Measurements from ENCODE around the gene CBARP.

Gene CBARP

DNA sequence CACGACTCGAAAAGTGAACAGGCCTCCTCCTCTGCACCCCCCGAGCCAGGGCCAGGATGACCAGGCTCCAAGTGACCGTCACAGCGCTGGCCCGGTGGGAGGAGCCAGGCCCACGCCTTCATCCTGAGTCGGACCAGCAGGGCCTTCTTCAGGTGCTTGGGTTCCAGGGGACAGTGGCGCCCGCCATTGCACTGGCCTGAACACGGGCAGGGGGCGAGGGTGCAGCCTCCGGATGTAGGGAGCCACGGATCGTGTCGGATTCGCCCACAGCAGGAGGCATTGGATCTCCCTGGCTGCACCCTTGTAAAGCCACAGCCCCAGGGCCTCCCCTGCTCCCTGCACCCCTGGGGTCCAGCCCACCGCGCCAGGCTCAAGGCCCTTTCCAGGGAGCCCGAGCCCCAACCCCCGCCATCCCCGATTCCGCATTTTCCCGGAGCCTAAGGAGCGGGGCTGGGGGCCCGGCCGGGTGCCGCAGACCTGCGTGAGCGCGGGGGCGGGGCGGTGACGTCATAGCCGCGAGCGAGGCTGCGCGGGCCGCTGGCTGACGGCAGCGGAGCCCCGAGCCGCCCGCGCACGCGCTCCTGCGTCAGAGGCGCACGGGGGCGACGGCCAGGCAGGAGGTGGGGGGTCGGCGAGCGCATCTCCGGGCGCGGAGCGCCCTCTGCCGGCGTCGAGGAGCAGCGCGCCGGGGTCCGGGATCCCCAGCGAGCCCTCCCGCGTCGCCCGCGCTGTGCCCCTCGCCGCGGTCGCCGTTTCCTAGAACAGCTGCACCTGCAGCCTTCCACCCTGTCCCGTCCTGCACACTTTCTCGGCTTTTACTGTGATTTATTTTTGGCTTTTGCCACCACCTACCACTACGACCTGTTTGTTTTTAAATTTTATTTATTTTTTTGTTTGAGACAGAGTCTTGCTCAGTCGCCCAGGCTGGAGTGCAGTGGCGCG, 2.3 kb upstream of the CBARP start:
- peak overlapping the region; percentile 28 for H3K4me3 ChIP-seq (ENCODE audit: low read depth, low read length)
- TF ChIP-seq POLR2A (IDR thresholded peaks at IDR 0.05; ENCODE audit: extremely low read depth, insufficient read length), result no peak
- TF ChIP-seq, protein P1, sequence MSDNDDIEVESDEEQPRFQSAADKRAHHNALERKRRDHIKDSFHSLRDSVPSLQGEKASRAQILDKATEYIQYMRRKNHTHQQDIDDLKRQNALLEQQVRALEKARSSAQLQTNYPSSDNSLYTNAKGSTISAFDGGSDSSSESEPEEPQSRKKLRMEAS (IDR thresholded peaks at IDR 0.05; ENCODE audit: low read depth, low read length), result no peak
- TF ChIP-seq, protein P2, sequence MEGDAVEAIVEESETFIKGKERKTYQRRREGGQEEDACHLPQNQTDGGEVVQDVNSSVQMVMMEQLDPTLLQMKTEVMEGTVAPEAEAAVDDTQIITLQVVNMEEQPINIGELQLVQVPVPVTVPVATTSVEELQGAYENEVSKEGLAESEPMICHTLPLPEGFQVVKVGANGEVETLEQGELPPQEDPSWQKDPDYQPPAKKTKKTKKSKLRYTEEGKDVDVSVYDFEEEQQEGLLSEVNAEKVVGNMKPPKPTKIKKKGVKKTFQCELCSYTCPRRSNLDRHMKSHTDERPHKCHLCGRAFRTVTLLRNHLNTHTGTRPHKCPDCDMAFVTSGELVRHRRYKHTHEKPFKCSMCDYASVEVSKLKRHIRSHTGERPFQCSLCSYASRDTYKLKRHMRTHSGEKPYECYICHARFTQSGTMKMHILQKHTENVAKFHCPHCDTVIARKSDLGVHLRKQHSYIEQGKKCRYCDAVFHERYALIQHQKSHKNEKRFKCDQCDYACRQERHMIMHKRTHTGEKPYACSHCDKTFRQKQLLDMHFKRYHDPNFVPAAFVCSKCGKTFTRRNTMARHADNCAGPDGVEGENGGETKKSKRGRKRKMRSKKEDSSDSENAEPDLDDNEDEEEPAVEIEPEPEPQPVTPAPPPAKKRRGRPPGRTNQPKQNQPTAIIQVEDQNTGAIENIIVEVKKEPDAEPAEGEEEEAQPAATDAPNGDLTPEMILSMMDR (IDR thresholded peaks at IDR 0.05; ENCODE audit: low read depth, low read length), result peak; percentile 24
- peak; percentile 75 for TF ChIP-seq MYC (IDR thresholded peaks at IDR 0.05; ENCODE audit: low read depth, low read length)
- peak; percentile 85 for DNase-seq (ENCODE audit: low read depth)

DNA sequence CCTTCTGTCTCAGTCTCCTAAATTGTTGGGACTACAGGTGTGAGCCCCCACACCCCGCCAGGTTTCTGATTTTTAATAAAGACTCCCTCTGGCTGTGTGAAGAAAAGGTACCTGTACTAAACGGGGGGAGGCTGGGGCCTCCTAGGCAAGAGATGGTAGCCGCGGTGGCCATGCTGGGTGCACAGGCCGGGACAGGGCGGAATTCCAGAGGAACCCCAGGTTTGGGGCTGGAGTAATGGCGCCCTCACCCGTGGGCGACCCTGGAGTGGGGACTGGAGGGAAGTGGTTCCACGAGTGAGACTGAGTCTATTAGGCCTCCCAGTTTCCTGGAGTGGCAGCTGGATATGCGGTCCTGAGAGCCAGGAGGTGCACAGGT, 1.6 kb upstream of the CBARP start:
- TF ChIP-seq, protein P2 (IDR thresholded peaks at IDR 0.05; ENCODE audit: low read depth, low read length), result no peak
- TF ChIP-seq POLR2A (IDR thresholded peaks at IDR 0.05; ENCODE audit: extremely low read depth, insufficient read length) (no peak), MYC (IDR thresholded peaks at IDR 0.05; ENCODE audit: low read depth, low read length) (no peak)
- TF ChIP-seq, protein P1 (IDR thresholded peaks at IDR 0.05; ENCODE audit: low read depth, low read length), result no peak
- no peak for DNase-seq (ENCODE audit: low read depth)
- no peak overlapping the region for H3K4me3 ChIP-seq (ENCODE audit: low read depth, low read length)

DNA sequence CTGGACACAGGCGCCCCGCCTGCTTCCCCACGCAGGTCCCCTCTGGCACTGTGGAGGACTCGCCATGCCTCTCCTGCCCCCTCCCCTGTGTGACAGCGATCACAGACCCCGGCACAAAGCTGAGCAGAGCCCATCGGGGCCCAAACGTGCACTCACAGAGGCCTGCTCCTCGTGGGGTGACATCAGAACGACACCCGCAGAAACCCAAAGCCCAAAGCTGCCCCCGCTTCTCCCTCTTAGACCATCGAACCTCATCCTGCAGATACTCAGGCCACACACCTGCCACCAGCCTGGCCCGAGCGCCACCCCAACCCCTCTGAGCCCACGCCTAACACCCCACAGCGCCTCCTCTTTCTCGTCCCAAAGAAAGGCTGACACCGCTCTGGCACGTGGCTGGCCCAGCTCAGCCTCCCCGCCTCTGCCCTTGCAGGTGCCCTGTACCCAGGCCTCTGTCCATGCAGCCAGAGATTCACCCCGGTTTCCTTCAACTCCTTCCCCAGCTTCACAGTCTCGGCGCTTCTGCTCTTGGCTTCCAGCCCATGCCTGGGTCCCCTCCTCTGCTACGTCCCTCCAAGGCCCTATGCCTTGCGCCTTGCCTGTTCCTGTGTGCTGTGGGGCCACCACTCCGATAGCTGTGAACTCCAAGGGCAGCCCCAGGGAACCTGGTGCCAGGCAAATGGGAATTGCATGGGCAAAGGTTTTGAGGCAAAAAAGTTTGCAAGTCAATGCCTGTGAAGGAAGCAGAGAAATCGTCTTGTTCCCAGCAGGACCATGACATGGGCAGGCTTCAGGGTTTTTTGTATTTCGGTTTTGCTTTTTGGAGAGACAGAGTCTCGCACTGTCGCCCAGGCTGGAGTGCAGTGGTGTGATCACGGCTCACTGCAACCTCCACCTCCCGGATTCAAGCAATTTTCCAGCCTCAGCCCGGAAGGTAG, 831 bp upstream of the CBARP start:
- TF ChIP-seq, protein P1 (IDR thresholded peaks at IDR 0.05; ENCODE audit: low read depth, low read length), result no peak
- no peak for TF ChIP-seq MYC (IDR thresholded peaks at IDR 0.05; ENCODE audit: low read depth, low read length)
- no peak overlapping the region for H3K4me3 ChIP-seq (ENCODE audit: low read depth, low read length)
- DNase-seq (ENCODE audit: low read depth), result no peak

DNA sequence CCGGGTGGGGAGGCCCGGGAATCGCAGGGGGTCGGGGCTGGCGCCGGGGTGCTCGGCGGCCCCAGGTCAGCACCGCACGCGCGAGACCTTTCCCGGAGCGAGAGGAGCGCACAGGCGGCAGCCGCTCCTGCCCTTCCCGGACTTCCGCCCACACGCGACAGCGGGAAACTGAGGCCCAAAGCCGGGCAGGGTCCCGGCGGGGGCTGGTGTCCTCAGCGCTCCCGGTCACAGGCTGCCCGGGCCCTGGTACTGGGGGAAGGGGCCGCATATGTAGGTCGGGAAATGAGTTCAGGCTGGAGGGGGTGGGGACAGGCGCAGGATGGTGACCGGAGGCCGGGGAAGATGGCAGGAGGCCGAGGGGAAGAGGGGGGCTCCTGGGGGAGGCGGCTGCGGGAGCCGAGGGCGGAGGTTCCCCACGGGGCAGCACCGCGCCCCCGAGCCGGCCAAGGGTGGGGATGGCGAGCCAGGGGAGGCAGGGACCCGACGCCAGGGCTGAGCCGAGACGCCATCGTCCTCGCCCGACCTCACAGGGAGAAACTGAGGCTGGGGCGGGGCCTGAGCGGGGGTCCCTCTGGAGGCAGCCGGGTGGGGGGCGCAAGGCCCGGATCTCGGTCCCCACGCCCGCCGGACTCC, 662 bp downstream of the CBARP start:
- no peak for DNase-seq (ENCODE audit: low read depth)
- H3K4me3 ChIP-seq (ENCODE audit: low read depth, low read length), result no peak overlapping the region
- TF ChIP-seq, protein P1 (IDR thresholded peaks at IDR 0.05; ENCODE audit: low read depth, low read length), result no peak
- TF ChIP-seq, protein P2 (IDR thresholded peaks at IDR 0.05; ENCODE audit: low read depth, low read length), result no peak
- no peak for TF ChIP-seq MYC (IDR thresholded peaks at IDR 0.05; ENCODE audit: low read depth, low read length)
- no peak for TF ChIP-seq POLR2A (IDR thresholded peaks at IDR 0.05; ENCODE audit: extremely low read depth, insufficient read length)

DNA sequence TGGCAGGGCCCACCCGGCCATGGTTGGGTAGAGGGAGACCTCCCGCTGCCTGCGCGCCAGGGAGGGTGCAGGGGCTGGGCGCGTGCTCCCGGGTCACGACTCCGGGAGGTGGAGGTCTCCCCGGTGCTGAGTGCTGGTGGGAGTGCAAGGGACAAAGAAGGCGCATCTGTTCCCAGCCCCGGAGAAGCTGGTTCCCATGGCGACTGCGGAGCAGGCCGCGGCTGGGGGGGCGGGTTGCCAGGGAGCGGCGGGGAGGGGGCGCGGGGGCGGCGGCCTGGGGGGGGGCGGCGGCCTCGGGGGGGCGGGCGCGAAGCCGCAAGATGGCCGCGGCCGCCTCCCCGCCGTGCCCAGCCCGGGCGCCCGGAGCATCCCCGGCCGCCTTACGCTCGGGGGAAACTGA, 1.2 kb downstream of the CBARP start:
- no peak for TF ChIP-seq POLR2A (IDR thresholded peaks at IDR 0.05; ENCODE audit: extremely low read depth, insufficient read length)
- TF ChIP-seq MYC (IDR thresholded peaks at IDR 0.05; ENCODE audit: low read depth, low read length), result no peak
- TF ChIP-seq, protein P1 (IDR thresholded peaks at IDR 0.05; ENCODE audit: low read depth, low read length), result no peak
- TF ChIP-seq, protein P2 (IDR thresholded peaks at IDR 0.05; ENCODE audit: low read depth, low read length), result no peak
- DNase-seq (ENCODE audit: low read depth), result no peak
- H3K4me3 ChIP-seq (ENCODE audit: low read depth, low read length), result no peak overlapping the region
